ENCODE data around the gene CEMIP.

GRCh38 chr15:80739919-80740318 is 39.3 kb upstream of the CEMIP start:
- no peak for TF ChIP-seq CTCF (conservative IDR thresholded peaks at IDR 0.05; ENCODE audit: low read length)
- TF ChIP-seq EZH2phosphoT487 (IDR thresholded peaks at IDR 0.05; ENCODE audit: borderline replicate concordance): no peak

Measured in Loucy (cell line).